GM18502 (cell line): ENCODE measurements around the gene STAT5A.

Experiments used
- ATAC-seq: cut with Tn5 transposase; IDR thresholded peaks from one replicate; pipeline ENCODE4 v1.9.1; 2021; ENCODE audit warnings: mild to moderate bottlenecking; ENCODE audit not compliant: unreplicated experiment, poor library complexity

STAT5A gene

GRCh38 chr17:42321555-42321954 is 33.3 kb downstream of the STAT5A start:
- ATAC-seq: no peak

GRCh38 chr17:42322382-42323267 is 34.3 kb downstream of the STAT5A start:
- ATAC-seq: no peak

GRCh38 chr17:42323268-42323773 is 35.0 kb downstream of the STAT5A start:
- no peak for ATAC-seq

- no peak for ATAC-seq
These were observed 36.7 kb downstream of the STAT5A start for GRCh38 chr17:42325026-42325425.

GRCh38 chr17:42329025-42329976 is 41.0 kb downstream of the STAT5A start:
- no peak for ATAC-seq

- ATAC-seq: no peak
These were observed 44.8 kb downstream of the STAT5A start for GRCh38 chr17:42333053-42333452.

- no peak for ATAC-seq
These were observed 46.4 kb downstream of the STAT5A start for GRCh38 chr17:42334677-42335076.

- peak; percentile 64 for ATAC-seq
These were observed 49.1 kb downstream of the STAT5A start for GRCh38 chr17:42337442-42337841.

- ATAC-seq: no peak
These were observed 50.2 kb downstream of the STAT5A start for GRCh38 chr17:42338427-42338985.

GRCh38 chr17:42339221-42339620 is 50.9 kb downstream of the STAT5A start:
- no peak for ATAC-seq

- ATAC-seq: no peak
These were observed 52.4 kb downstream of the STAT5A start for GRCh38 chr17:42340691-42341127.

- ATAC-seq: no peak
These were observed 53.3 kb downstream of the STAT5A start for GRCh38 chr17:42341568-42341967.

GRCh38 chr17:42342242-42343008 is 54.1 kb downstream of the STAT5A start:
- no peak for ATAC-seq

GRCh38 chr17:42345396-42346073 is 57.2 kb downstream of the STAT5A start:
- ATAC-seq: no peak

- no peak for ATAC-seq
These were observed 58.2 kb downstream of the STAT5A start for GRCh38 chr17:42346481-42346880.

GRCh38 chr17:42347198-42347597 is 58.9 kb downstream of the STAT5A start:
- ATAC-seq: no peak

- no peak for ATAC-seq
These were observed 59.3 kb downstream of the STAT5A start for GRCh38 chr17:42347606-42348005.

- no peak for ATAC-seq
These were observed 59.8 kb downstream of the STAT5A start for GRCh38 chr17:42348104-42348503.
